Jurkat, Clone E6-1 (cell line): ENCODE data around the gene GSTA5. TPM values are rescaled to one million over a fixed set of nuclear protein-coding genes. Genes with fewer than 3 reads are reported as not detected.
"Not testable (repeated sequence)": the region's sequence is repeated elsewhere in the genome, so short reads cannot be mapped to it uniquely, and the experiment has no call there.

ENCODE experiments used
- DNase-seq: peaks from one replicate; pipeline ENCODE4 v3.0.0-alpha.2; 2011; ENCODE audit warnings: low read depth, low spot score
- H3K4me3 ChIP-seq: 2 replicates; pipeline ENCODE4 v1.5.1; 2011; ENCODE audit warnings: mild to moderate bottlenecking, low read length, control low read depth, moderate library complexity
- polyA plus RNA-seq: library from polyadenylated mRNA; unstranded; fragments of >200 nt; gene quantifications from one replicate; pipeline ENCODE4 v1.2.1, GENCODE V29; 2012; ENCODE audit warnings: missing spikeins; ENCODE audit not compliant: insufficient read length, insufficient read depth

Gene GSTA5
- not detected for polyA plus RNA-seq

DNA sequence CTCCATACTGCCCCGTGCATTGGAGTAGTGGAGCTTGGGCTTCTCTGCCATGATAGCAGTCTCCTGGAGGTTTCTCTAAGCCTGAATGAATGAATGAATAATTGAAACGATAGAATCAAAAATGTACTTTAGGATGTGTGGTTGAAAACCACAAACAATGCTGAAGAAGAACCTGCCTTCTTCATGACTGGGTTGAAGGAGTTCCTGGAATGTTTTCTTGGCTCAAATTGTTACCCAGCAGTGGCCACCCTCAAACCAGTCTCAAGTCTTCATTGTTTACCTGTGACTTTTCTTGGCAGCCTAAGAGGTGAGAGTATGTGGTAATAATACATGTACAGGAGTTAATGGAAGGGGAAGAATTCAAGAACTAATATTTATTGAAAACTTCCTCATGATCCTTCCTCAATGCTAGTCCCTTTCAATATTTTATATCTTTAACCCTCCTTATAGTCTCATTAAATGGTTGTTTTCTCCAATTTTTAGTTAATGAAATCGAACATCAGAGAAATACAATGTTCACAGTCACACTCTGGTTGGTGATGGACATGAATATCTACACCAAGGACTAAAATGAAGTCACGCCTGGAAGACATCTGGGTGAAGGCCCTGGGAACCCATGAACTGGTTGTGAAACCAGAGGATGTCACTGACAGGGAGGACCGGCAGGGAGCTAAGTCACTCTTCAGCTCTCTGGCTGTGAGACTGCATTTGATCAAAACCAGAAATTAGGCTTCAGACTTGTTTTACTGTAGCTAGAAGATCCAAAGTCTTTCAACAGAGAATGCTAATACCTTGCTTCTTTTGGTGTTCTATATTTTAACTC lies at the start of gene GSTA5:
GSTA5 (minus strand) TSS at position 51 of the 823 bp plus-strand sequence.
- H3K4me3 ChIP-seq, result no peak within 1 kb of the TSS
- DNase-seq, result no peak

DNA sequence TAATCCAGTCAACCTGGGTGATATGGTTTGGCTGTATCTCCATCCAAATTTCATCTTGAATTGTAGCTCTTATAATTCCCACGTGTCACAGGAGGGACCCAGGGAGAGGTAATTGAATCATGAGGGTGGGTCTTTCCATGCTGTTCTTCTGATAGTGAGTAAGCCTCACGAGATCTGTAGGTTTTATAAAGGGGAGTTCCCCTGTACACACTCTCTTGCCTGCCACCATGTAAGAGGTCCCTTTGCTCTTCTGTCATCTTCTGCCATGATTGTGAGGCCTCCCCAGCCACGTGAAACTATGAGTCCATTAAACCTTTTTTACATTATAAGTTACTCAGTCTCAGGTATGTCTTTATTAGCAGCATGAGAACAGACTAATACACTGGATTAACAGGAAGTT lies 49.4 kb upstream of the GSTA5 start:
- DNase-seq, result no peak

DNA sequence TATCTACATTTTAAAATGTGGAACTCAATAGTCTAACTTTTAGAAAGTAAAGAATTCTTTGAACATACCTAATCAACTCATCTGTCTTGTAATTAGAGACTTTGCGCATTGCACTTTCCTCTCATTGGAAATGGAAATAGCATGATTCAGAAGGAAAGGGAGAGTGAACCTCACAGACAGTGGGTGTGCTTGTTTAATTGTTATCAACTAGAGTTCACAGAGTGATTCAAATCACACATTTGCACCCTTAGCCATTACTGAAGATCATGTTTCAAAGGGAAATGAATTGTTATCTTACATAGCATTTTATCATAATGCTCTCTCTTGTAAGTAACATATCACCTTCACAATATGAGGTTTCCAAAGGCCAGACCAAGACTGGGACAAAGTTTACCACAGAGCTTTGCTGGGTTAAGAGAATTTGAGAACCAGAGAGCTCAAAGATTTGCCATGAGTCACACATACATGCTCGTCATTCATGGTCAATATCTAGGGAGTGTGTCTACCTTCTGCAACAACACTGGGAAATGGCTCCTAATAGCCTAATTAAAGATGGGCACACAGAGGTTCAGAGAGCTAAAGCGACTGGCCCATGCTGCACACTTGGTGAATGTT lies 47.4 kb upstream of the GSTA5 start:
- H3K4me3 ChIP-seq, result no peak overlapping the region
- no peak for DNase-seq

More for the DNA sequence above, 49.4 kb upstream of the GSTA5 start:
- H3K4me3 ChIP-seq, result no peak overlapping the region

DNA sequence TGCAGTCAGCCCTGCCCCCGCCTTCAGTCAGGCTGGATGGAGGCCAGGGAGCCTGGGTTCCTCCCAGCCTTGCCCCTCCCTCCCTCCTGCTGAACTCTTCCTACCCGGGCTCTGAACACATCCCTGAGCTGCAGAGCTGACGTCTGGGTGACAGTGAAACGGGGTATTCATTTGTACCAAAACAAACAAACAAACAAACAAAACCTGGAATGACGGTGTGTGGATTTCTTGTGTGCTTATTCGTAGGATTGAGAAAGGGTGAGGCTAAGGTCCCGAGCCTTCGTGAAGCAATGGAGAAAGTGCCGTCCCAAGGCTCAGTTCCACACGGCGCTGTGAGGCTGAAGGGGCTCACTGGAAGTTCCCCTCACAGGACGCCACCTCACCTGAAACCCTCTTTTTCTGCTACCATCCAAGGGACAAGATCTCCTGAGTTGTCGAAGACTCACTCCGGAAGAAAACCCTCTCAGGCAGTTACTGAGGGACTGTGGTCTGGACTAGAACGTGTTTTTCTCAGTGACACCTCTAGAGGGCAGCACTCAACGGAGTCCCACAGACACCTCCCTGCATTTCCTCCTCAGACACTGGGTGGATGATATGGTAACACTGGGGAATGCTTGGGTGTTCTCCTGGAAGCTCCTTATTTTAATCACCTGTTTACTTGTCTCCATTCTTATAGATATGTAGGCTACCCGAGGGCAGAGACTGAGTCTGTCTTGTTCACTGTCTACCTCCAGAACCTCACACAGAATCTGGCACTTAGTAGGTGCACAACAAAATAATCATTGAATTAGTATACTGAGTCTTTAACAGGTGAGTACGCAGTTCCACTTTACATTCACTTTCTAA lies 41.6 kb upstream of the GSTA5 start:
- peak; percentile 69 for DNase-seq
- H3K4me3 ChIP-seq, result peak overlapping the region; percentile 54

- DNase-seq, result no peak
- H3K4me3 ChIP-seq, result no peak overlapping the region
Observed at GRCh38 chr6:52881662-52881995, 41.0 kb upstream of the GSTA5 start.

GRCh38 chr6:52877786-52878185 lies 37.2 kb upstream of the GSTA5 start:
- no peak for DNase-seq
- no peak overlapping the region for H3K4me3 ChIP-seq

DNA sequence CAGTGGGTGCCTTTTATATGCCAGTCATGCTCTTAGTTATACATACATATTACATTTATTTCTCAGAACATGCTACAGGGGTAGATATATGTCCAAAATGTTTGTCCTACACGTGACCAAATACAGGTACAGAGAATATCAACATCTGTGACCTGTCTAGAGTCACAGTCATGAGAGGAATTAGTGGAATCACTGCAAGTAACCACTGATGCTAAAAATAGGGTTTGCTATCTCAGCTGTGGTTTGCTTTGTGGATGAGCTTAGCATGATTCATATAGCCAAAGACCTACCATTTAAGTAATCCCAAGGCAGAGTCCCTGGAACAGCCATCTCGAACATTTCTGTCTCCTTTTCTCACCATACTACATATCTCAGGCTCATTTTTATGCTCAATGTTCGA lies 36.6 kb upstream of the GSTA5 start:
- no peak overlapping the region for H3K4me3 ChIP-seq
- no peak for DNase-seq

- DNase-seq, result no peak
- no peak overlapping the region for H3K4me3 ChIP-seq
Observed at GRCh38 chr6:52876056-52876787, 35.6 kb upstream of the GSTA5 start.

GRCh38 chr6:52872031-52872430 lies 31.4 kb upstream of the GSTA5 start:
- no peak overlapping the region for H3K4me3 ChIP-seq

GRCh38 chr6:52871621-52872020 lies 31.0 kb upstream of the GSTA5 start:
- H3K4me3 ChIP-seq, result no peak overlapping the region
- no peak for DNase-seq

More at GRCh38 chr6:52872031-52872430, 31.4 kb upstream of the GSTA5 start:
- no peak for DNase-seq

- DNase-seq, H3K4me3 ChIP-seq: not testable (repeated sequence)
Observed at GRCh38 chr6:52870335-52871091, 29.9 kb upstream of the GSTA5 start.

- DNase-seq, H3K4me3 ChIP-seq: not testable (repeated sequence)
Observed at GRCh38 chr6:52868899-52869298, 28.3 kb upstream of the GSTA5 start.

- H3K4me3 ChIP-seq, result no peak overlapping the region
- no peak for DNase-seq
Observed at GRCh38 chr6:52868240-52868639, 27.6 kb upstream of the GSTA5 start.

DNA sequence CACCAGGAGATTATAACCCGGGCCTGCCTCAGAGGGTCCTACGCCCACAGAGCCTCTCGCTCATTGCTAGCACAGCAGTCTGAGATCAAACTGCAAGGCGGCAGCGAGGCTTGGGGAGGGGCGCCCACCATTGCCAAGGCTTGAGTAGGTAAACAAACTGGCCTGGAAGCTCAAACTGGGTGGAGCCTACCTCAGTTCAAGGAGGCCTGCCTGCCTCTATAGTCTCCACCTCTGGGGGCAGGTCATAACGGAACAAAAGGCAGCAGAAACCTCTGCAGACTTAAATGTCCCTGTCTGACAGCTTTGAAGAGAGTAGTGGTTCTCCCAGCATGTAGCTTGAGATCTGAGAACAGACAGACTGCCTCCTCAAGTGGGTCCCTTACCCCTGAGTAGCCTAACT lies 20.5 kb upstream of the GSTA5 start:
- H3K4me3 ChIP-seq, DNase-seq: not testable (repeated sequence)

DNA sequence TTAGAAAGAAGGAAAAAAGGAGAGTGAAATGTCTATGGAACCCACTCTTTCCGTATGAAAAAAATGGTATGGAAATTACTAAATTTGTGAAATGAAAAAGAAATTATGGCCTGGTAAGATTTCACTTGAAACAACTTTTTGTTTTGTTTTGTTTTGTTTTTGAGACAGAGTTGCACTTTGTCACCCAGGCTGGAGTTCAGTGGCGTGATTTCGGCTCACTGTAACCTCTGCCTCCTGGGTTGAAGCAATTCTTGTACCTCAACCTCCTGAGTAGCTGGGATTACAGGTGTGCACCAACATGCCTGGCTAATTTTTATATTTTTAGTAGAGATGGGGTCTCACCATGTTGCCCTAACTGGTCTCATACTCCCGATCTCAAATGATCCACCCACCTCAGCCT lies 17.8 kb upstream of the GSTA5 start:
- no peak for DNase-seq
- H3K4me3 ChIP-seq, result no peak overlapping the region

DNA sequence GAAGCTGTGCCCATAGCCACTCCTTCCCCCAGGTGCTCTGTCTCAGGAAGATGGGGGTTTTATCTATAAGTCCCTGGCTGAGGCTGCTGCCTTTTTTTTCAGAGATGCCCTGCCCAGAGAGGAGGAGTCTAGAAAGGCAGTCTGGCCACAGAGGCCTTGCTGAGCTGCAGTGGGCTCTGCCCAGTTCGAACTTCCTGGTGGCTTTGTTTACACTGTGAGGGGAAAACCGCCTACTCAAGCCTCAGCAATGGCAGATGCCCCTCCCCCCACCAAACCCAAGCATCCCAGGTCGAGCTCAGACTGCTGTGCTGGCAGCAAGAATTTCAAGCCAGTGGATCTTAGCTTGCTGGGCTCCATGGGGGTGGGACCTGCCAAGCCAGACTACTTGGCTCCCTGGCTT lies 15.5 kb upstream of the GSTA5 start:
- DNase-seq, result peak; percentile 16
- H3K4me3 ChIP-seq, result not testable (repeated sequence)

GRCh38 chr6:52849137-52849536 lies 8.5 kb upstream of the GSTA5 start:
- DNase-seq, result no peak
- no peak overlapping the region for H3K4me3 ChIP-seq

DNA sequence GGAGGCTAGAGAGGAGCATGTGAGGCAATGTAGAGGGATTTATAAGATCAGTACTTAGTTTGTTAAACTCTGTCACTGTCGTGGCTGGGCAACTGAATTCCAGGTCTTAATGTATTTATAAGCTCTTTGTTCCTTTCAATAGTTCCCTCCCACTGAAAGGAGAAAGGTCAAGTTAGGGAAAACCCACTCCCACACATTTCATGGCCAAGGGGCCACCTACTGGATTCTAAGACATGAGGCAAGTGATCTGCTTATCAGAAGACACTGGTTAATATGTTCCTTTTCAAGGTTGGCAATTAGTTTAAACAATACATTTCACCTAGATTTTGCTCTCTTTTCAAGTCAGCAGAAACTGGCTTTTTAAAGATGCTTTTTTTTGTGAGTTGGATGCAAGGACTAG lies 5.4 kb upstream of the GSTA5 start:
- no peak for DNase-seq
- H3K4me3 ChIP-seq, result no peak overlapping the region

DNA sequence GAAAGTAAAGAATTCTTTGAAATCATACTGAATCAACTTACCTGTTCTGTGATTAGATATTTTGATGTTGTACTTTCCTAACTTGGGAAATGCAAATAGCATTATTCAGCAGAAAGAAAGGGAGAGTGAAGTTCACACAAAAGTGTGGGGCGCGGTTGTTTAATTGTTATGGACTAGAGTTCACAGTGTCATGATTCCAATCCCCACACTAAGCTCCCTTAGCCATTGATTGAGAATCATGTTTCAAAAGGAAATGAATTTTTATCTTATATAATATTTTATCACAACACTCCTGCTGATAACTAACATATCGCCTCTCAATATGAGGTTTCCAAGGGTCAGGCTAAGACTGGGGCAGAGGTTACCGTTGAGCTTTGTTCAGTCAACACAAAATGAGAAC lies 3.0 kb upstream of the GSTA5 start:
- DNase-seq, result no peak

More for the DNA sequence above, 3.0 kb upstream of the GSTA5 start:
- no peak overlapping the region for H3K4me3 ChIP-seq
